GM21381 (cell line): ENCODE measurements around the gene TBC1D2.
"Not testable (repeated sequence)": the region's sequence is repeated elsewhere in the genome, so short reads cannot be mapped to it uniquely, and the experiment has no call there.

Source experiments
- ATAC-seq: cut with Tn5 transposase; IDR thresholded peaks from one replicate; pipeline ENCODE4 v1.9.1; 2021; ENCODE audit warnings: mild to moderate bottlenecking, moderate library complexity; ENCODE audit not compliant: unreplicated experiment

The TBC1D2 gene

GRCh38 chr9:98255578-98256296 lies at the start of gene TBC1D2:
TSS of gene TBC1D2 (minus strand) at chr9:98255649. CDS start at chr9:98255541, 108 bp downstream.
- ATAC-seq: peak; percentile 78

- ATAC-seq: no peak
Measured at GRCh38 chr9:98304381-98304780, 48.9 kb upstream of the TBC1D2 start.

GRCh38 chr9:98303633-98304125 lies 48.2 kb upstream of the TBC1D2 start:
- ATAC-seq: no peak

GRCh38 chr9:98302938-98303632 lies 47.6 kb upstream of the TBC1D2 start:
- no peak for ATAC-seq

GRCh38 chr9:98302150-98302549 lies 46.7 kb upstream of the TBC1D2 start:
- ATAC-seq: no peak

- ATAC-seq: no peak
Measured at GRCh38 chr9:98300611-98301010, 45.2 kb upstream of the TBC1D2 start.

GRCh38 chr9:98298476-98298875 lies 43.0 kb upstream of the TBC1D2 start:
- ATAC-seq: no peak

GRCh38 chr9:98295824-98296223 lies 40.4 kb upstream of the TBC1D2 start:
- no peak for ATAC-seq

GRCh38 chr9:98291820-98292219 lies 36.4 kb upstream of the TBC1D2 start:
- ATAC-seq: no peak

- no peak for ATAC-seq
Measured at GRCh38 chr9:98290411-98290810, 35.0 kb upstream of the TBC1D2 start.

GRCh38 chr9:98289614-98290201 lies 34.3 kb upstream of the TBC1D2 start:
- ATAC-seq: no peak

GRCh38 chr9:98288881-98289280 lies 33.4 kb upstream of the TBC1D2 start:
- no peak for ATAC-seq

- ATAC-seq: no peak
Measured at GRCh38 chr9:98287384-98287783, 31.9 kb upstream of the TBC1D2 start.

GRCh38 chr9:98285446-98285845 lies 30.0 kb upstream of the TBC1D2 start:
- ATAC-seq: no peak

- ATAC-seq: no peak
Measured at GRCh38 chr9:98284754-98285153, 29.3 kb upstream of the TBC1D2 start.

GRCh38 chr9:98283143-98283542 lies 27.7 kb upstream of the TBC1D2 start:
- not testable (repeated sequence) for ATAC-seq

- ATAC-seq: no peak
Measured at GRCh38 chr9:98281281-98281680, 25.8 kb upstream of the TBC1D2 start.

GRCh38 chr9:98280574-98280973 lies 25.1 kb upstream of the TBC1D2 start:
- no peak for ATAC-seq

- ATAC-seq: no peak
Measured at GRCh38 chr9:98280162-98280561, 24.7 kb upstream of the TBC1D2 start.

GRCh38 chr9:98276907-98277469 lies 21.5 kb upstream of the TBC1D2 start:
- ATAC-seq: no peak

GRCh38 chr9:98275159-98275558 lies 19.7 kb upstream of the TBC1D2 start:
- ATAC-seq: no peak

- ATAC-seq: no peak
Measured at GRCh38 chr9:98272083-98272482, 16.6 kb upstream of the TBC1D2 start.
